Stimulated activated CD8-positive, alpha-beta memory T cell treated with anti-CD3 and anti-CD28 coated beads, Interleukin-7, amount 100 ng/mL, for 48 hours (primary cell): Measurements from ENCODE around the gene ADAMTS16.

ENCODE experiments used
- DNase-seq, 2 donors: peaks; one replicate each; pipeline ENCODE4 v3.0.0-alpha.2; 2020; ENCODE audit warnings: low read depth in 1 of 2; ENCODE audit errors: extremely low read depth in 1 of 2

The ADAMTS16 gene

GRCh38 chr5:5276951-5277517 is 136.9 kb downstream of the ADAMTS16 start:
- DNase-seq: no peak

GRCh38 chr5:5278201-5278814 is 138.2 kb downstream of the ADAMTS16 start:
- no peak for DNase-seq

DNA sequence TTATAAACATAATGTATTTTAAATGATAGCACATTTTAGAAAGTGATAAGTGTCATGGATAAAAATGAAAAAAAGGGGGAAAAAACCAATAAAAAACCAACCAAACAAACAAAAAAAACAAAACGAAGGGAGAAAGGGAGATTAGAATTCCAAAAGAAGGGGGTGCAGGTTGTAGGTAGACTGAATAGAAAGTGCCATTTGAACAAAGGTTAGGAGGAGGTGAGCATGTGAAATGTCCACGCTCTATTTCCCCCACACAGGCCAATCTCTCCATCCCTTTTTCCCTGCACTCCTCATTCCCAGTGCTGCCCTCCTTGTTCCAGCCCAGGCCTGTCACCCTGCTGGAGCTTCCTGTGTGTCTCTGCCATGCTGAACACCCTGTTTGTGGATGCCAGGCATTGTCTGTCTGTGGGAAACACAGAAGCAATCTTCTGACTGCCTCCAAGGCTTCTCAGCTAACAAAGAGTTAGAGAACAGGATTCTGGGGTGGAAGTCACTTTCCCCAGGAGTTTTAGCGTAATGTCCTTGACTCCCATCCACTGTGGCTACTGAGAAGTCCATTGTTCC is 138.8 kb downstream of the ADAMTS16 start:
- DNase-seq: no peak

DNA sequence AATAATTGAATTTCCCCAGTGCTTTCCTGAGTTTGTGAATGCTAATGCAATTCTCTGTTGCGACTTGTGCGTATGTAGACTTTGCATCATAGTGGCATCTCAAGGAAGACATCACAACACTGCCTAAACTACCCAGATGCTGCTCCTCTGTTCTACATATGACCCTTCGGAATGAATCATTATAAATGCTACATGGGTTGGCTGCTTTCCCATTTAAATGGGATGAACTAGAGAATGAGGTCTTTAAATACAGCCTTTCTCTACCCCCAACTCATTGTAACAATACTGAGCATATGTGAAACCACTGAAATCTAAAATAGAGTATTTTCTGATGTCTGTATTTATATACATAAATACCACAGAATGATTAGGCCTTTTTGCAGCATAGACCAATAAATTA is 145.8 kb downstream of the ADAMTS16 start:
- no peak for DNase-seq

DNA sequence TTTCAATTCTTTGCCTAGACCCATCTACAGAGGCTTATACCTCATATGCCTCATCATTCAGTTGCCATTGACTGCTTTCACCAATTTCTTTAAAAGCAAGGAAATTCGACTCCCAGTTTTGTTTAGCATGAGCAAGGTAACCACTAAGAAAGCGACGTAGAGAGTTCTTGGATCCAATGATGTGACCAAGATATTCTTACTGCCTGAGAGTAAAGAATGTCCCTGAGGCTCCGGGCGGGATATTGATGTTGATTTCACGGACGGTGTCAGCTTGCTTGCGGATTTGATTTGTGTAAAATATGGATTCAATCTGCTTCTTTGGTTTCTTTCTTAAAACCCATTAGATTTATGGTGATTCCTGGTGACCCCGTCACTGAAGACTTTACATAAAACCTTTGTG is 147.3 kb downstream of the ADAMTS16 start:
- no peak for DNase-seq

DNA sequence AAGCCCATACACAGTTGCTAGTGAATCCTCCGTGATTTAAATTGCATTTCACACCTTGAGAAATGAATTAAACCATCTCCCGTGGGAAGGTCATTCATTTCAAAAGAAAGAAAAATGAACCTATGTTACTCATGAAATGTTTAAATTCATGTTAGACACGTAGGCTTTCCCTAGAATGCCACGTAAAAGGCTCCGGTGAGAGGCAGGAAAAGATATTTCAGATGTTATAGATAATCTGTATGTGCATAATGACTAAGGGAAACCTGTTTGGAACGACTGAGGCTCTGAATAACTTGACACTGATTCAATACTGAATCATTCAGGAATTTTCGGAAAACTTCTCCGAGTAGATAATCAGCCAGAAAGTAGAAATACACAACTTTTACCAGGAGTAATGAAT is 148.1 kb downstream of the ADAMTS16 start:
- no peak for DNase-seq

DNA sequence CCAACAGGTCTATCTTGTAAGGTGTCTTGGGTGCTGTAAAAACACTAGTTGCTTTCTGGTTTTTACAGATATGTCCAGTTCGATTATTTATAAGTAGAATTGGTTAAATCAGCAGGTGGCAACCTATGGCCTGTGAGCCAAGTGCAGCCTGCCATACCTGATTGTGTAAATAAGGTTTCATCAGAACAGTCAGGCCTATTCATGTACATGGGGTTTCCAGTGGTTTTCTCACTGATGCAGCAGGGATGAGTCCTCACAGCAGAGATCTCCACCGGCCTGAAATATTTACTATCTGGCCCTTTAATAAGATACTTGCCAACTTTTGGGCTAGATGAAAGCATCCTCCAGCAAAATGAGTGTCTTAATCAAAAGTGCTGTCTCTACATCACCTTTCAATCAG is 149.4 kb downstream of the ADAMTS16 start:
- no peak for DNase-seq

DNA sequence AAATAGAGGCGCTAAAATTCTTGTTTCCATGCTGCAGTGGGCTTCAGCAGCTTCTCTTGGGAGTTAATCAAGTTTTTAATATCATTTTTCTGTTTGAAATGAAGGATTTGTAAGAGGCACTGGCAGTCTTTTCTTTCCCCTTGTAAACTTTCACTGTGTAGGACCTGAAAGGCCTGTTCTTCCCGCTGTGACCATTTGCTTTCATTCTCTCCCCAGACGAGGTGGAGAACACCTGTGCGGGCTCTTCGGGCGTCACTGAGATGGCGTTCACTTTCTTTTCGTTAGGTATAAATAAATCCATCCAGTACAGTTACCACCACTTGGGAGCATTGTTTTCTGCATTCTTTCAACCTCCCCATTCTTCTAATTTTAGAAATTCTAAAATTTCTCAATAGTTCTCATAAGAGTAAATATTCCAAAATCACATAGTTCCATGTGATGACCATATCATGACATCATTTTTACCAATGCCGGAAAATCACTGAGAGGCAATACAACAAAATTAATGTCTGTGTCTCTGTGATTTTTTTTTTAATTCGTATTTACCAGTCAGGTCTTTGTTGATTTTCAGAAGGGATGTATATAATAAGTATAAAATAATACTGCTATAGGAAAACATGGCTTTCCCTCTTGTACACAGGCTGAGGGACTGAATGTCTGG is 150.7 kb downstream of the ADAMTS16 start:
- no peak for DNase-seq

DNA sequence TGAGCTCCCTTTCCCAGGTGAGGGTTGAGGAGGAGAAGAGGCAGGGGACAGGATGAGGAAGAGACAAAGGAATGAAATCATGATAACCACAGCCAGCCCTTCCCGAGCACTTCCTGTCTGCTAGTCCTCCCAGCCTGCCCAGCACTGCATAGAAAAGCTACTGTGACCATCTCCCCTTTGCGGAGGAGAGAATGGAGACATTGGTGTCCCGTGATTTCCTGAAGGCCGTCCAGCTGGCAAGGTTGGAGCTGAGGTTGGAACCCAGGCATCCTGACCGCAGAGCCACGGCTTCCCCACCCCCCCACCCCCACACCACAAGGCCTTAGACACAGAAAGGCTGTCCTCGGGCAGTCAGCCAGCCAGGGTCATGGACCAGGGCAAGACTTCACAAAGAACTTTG is 151.2 kb downstream of the ADAMTS16 start:
- DNase-seq: no peak

DNA sequence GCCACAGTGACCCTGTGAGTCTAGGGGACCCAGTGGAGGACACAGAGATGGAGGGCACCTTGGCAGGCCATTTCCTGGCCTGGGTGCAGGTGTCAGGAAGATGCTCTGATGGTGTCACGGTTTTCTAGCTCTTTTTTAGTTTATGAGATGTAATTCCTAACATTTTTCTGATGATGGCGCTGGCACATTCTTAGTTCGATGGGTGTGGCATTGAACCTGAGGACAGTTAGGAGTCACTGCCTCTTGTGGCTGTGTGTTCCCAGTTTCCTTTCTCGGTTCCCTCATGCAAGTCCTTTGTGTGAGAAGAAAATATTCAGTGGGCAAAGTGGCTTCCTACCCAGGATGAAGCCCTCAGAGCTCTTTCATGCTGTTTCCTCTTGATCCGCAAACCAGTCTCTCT is 152.9 kb downstream of the ADAMTS16 start:
- DNase-seq: no peak

DNA sequence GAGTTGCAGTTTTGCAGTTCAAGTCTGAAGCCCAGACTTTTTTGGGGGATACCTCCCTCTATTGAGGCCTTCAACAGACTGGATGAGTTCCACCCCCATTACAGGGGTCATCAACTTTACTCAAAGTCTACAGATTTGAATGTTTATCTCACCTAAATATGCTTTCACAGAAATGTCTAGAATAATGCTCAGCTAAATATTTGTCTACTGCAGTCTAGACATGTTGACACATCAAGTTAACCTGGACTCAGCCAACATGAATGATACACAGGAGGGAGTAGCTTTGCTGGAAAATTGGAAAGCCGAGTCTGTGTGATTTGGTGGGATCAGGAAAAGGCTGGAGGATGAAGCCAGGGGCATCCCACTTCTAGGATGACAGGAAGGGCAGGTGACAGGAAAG is 154.3 kb downstream of the ADAMTS16 start:
- DNase-seq: no peak

DNA sequence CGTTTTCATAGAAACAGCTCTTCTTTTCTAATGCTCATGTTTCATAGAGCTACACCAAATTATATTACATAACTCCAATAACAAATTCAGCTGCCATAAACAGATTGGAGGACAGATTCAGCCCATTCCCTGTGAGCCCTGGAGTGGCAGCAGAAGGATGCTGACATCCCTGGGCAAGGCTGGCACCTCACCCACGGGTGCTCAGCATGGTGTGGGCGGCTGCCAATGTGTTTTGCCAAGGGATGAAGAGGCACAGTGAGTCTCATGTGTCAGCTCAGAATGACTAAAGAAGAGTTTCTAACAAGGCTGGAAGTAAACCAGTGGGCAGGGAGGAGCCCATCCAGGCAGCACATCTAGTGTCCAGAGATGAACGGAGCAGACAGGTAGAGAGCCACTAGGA is 155.2 kb downstream of the ADAMTS16 start:
- no peak for DNase-seq

- no peak for DNase-seq
Measured at GRCh38 chr5:5296051-5296450, 155.9 kb downstream of the ADAMTS16 start.

GRCh38 chr5:5297432-5298067 is 157.4 kb downstream of the ADAMTS16 start:
- no peak for DNase-seq

DNA sequence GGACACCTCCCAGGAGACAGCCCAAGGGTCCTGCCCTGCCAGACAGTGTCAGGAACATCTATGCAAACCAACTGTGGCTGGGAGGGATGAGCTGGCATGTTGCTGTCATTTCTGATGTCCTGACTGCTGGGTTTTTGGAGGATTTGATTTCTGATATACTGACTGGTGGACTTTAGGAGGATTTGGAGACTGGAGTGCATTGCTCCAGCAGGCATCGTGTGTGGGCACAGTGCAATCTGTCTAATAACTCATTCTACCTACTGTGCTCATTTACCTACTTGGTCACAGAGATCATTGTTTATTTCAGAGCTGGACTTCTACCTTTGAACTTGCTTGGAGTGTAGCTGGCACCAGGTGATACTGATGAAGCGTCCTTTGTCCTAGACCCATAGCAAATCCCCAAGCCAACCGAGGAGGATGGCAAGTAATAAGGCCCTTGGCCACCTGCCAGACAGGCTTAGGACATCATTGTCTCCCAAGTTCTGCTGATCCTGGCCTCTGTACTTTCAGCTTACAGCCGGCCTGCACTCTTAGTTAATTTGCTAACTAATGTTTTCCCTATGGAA is 158.0 kb downstream of the ADAMTS16 start:
- DNase-seq: no peak

- DNase-seq: no peak
Measured at GRCh38 chr5:5298841-5299541, 158.9 kb downstream of the ADAMTS16 start.

GRCh38 chr5:5301176-5301575 is 161.0 kb downstream of the ADAMTS16 start:
- DNase-seq: no peak

DNA sequence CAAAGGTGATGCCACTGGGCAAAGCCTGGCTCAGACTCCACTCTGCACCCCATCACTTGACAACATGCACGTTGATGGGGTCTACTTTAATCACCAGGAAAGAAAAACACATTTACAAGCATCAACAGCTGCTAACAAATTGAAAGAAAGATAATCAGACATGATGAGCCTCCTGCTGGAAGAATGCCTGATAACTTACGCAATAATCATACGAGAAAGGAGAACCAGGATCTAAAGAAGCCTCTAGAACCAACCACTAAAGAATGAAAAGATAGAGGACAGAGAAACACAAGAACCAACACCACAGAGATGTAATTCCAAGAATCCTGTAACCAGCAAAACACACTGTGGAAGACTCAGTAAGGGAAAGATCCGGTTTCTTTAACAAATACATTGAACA is 162.1 kb downstream of the ADAMTS16 start:
- no peak for DNase-seq

DNA sequence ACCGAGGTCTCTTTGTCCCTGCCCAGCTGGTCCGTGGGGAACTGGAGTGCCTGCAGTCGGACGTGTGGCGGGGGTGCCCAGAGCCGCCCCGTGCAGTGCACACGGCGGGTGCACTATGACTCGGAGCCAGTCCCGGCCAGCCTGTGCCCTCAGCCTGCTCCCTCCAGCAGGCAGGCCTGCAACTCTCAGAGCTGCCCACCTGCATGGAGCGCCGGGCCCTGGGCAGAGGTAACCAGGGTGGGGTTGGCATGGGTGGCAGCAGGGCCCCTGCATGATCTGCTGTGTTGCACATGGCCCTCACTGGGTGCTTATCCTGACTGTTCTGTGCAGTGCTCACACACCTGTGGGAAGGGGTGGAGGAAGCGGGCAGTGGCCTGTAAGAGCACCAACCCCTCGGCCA is 163.1 kb downstream of the ADAMTS16 start:
- no peak for DNase-seq

DNA sequence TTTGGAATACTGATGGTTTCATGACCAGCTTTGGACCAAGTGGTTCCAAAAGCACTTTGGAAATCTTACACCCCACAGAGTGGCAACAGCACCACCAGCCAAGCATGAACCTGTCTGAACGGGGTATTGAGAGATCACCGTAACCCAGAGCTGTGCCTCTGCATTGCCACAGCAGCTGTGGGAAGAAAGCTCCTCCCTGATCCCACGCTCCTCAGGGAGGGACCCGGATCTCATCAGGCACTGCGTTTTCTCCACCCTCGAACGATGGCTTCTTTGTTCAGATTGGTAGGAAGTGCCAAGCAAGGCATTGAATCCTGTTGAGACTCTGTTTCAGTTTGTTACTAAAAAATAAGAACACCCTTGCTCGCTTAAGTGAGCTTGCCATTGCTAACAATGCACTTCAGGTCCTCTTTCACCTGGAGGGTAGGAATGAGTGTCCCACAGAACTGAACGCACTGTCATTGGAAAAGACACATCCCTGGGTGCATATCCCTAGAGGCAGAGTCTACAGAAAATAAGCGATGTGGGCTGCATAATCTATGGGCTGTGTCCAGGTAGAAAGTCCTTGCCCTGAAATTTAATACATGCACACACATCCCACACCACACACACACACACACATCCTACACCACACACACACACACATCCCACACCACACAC is 164.4 kb downstream of the ADAMTS16 start:
- no peak for DNase-seq
